Type B pancreatic cell (in vitro differentiated cells): ENCODE measurements around the gene NCOA7. TPM values are rescaled to one million over a fixed set of nuclear protein-coding genes. Genes with fewer than 3 reads are reported as not detected.

ENCODE experiments used
- DNase-seq: peaks from one replicate; pipeline ENCODE4 v3.0.0; 2021; ENCODE audit warnings: mixed read lengths; ENCODE audit not compliant: unreplicated experiment; ENCODE audit errors: extremely low spot score
- H3K27ac Mint-ChIP-seq: 2 replicates; pipeline ENCODE4 v1.8.0; 2021; ENCODE audit warnings: mild to moderate bottlenecking, mixed read lengths
- H3K27me3 Mint-ChIP-seq: 2 replicates; pipeline ENCODE4 v1.8.0; 2021; ENCODE audit warnings: mixed read lengths
- H3K36me3 Mint-ChIP-seq: 2 replicates; pipeline ENCODE4 v1.8.0; 2021; ENCODE audit warnings: mixed read lengths
- H3K4me1 Mint-ChIP-seq: one replicate; pipeline ENCODE4 v1.8.0; 2021; ENCODE audit warnings: mixed read lengths; ENCODE audit not compliant: unreplicated experiment
- H3K4me3 Mint-ChIP-seq: 2 replicates; pipeline ENCODE4 v1.8.0; 2021; ENCODE audit warnings: mild to moderate bottlenecking, mixed read lengths
- H3K9me3 Mint-ChIP-seq: 2 replicates; pipeline ENCODE4 v1.8.0; 2021; ENCODE audit warnings: mixed read lengths
- CTCF ChIP-seq: fragments of 200-600 bp; sonication (generic); conservative IDR thresholded peaks from 2 replicates; pipeline ENCODE4 v1.5.0; 2021; ENCODE audit warnings: antibody characterized with exemption, mild to moderate bottlenecking
- total RNA-seq: library from RNA; stranded (reverse); gene quantifications from 2 replicates; pipeline ENCODE4 v1.2.1, GENCODE V29; 2021; ENCODE audit warnings: low replicate concordance

The NCOA7 gene
- total RNA-seq, 1 donor from 2014 or later, result 29.9 TPM

DNA sequence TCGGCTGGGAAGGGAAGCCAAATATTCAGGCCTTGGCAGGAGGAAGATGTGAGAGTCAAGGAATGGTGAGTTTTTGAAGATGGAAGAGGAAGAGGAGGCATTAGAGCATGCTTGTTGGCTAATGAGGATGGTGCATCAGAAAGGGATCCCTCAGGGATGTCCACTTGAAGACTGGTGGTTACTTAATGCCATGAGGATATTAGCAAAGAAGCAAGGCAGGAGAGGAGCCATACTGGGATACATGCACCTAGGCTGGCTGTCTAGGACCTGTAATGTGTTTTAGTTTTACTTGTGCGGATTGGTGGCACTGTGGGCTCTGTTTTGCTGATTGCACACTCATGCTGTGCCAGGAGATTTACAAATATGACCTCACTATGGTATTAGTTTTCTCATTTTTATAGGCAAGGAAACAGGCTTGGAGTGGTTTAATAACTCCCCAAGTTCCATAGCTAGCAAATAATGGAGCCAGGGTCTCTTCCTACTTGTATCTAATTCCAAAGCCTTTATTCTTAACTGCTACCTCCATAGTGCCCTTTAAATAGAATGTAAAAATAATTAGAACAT, 37.8 kb downstream of the NCOA7 start:
- H3K27ac Mint-ChIP-seq, result no peak overlapping the region
- no peak for TF ChIP-seq CTCF
- H3K9me3 Mint-ChIP-seq, result no peaks in the 10 kb centered on the region
- DNase-seq, result no peak
- H3K27me3 Mint-ChIP-seq, result no peaks in the 10 kb centered on the region
- H3K36me3 Mint-ChIP-seq, result no peaks in the 10 kb centered on the region
- H3K4me1 Mint-ChIP-seq, result no peaks in the 10 kb centered on the region
- no peak overlapping the region for H3K4me3 Mint-ChIP-seq

GRCh38 chr6:125829433-125829832, 38.7 kb downstream of the NCOA7 start:
- no peak overlapping the region for H3K4me3 Mint-ChIP-seq
- no peaks in the 10 kb centered on the region for H3K27me3 Mint-ChIP-seq
- no peaks in the 10 kb centered on the region for H3K36me3 Mint-ChIP-seq
- DNase-seq, result no peak
- TF ChIP-seq CTCF, result no peak
- peaks cover 2% of the 10 kb centered on the region for H3K4me1 Mint-ChIP-seq
- H3K27ac Mint-ChIP-seq, result no peak overlapping the region
- no peaks in the 10 kb centered on the region for H3K9me3 Mint-ChIP-seq

DNA sequence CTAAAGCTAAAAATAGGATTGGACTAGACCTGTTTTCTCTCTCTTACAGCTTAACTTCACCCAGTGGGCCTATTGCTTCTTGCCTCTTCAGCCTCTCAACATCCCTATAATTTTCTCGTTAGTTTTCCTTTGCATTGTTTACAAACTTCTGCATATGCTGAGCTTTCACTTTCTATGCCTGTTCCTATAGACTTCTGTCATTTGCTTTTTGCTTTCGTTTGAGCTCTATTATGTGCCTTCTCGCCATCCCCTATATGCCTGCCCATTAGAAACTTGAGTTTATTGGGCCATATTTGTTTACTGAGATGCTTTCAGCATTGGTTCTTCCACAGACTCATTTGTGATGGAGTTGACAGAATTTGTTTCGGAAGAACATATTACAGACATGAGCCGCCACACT, 40.9 kb downstream of the NCOA7 start:
- no peak for TF ChIP-seq CTCF
- Mint-ChIP-seq H3K27me3 (no peaks in the 10 kb centered on the region), H3K4me3 (no peak overlapping the region), H3K27ac (no peak overlapping the region), H3K4me1 (peaks cover 6% of the 10 kb centered on the region), H3K9me3 (no peaks in the 10 kb centered on the region), H3K36me3 (no peaks in the 10 kb centered on the region)
- DNase-seq, result no peak

DNA sequence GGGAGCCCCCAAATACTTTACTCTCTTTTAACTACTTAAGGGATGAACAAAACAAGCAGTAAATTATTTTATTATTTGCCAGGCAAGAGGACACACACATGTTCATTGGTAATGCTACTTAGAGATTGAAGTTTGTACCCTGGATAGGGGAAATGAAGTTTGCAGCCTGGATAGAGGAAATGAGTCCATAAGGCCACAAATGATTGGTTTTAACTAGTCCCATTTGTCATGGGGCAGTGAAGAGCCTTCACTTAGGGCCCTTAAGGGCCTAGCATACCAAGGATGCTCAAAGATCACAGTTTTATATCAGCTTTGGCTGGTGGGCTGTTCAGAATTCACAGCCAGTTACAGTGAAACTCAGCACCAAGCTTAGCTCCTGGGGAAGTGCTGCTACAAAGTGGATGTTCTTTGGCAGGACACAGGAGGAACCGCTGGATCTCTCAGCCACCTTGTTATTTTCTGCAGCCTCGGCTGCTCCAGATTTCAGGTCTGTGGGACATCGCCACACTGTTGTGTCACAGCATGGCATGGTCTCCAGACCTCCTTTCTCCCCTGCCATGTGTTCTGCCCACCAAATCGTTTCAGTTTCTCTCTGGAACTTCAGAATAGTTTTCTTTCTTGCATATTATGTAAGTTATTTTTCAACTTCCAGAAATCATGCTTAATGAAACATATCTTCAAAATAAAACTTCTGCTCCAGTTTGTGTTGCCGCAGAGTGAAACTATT, 41.8 kb downstream of the NCOA7 start:
- no peak overlapping the region for H3K27ac Mint-ChIP-seq
- no peak for DNase-seq
- no peaks in the 10 kb centered on the region for H3K36me3 Mint-ChIP-seq
- no peaks in the 10 kb centered on the region for H3K9me3 Mint-ChIP-seq
- no peak for TF ChIP-seq CTCF
- H3K4me1 Mint-ChIP-seq, result peaks cover 6% of the 10 kb centered on the region
- no peaks in the 10 kb centered on the region for H3K27me3 Mint-ChIP-seq
- H3K4me3 Mint-ChIP-seq, result no peak overlapping the region

DNA sequence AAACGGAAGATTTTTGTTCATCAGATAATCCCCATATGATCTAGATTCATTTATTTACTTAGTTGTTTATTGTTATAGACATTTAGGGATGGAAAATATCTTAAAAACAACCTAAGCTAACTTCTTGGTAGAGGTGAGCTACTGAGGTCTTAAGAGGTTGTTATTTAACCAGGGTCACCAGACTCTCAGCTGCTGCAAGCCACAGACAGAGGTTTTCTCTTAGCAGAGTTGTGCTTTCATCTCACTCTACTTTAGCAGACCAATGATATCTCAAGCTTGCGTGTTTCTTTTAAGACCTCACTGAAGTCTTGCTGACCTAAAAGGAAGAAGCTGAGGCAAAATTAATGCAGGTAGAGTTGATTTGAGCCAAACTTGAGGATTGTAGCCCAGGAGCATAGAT, 43.6 kb downstream of the NCOA7 start:
- Mint-ChIP-seq H3K4me1 (peaks cover 6% of the 10 kb centered on the region), H3K9me3 (no peaks in the 10 kb centered on the region), H3K27me3 (no peaks in the 10 kb centered on the region), H3K36me3 (no peaks in the 10 kb centered on the region), H3K27ac (no peak overlapping the region), H3K4me3 (no peak overlapping the region)
- no peak for DNase-seq
- no peak for TF ChIP-seq CTCF
